T follicular helper cell (primary cell): ENCODE measurements around the gene GABRG3.

Source experiments
- DNase-seq: peaks from one replicate; pipeline ENCODE4 v3.0.0-alpha.2; 2020; ENCODE audit warnings: low read depth

Gene GABRG3

GRCh38 chr15:27101982-27102381 is 131.0 kb downstream of the GABRG3 start:
- DNase-seq = no peak

- DNase-seq = no peak
These were observed 140.3 kb downstream of the GABRG3 start for GRCh38 chr15:27111323-27111722.

GRCh38 chr15:27114473-27114872 is 143.5 kb downstream of the GABRG3 start:
- DNase-seq = no peak

- DNase-seq = no peak
These were observed 148.8 kb downstream of the GABRG3 start for GRCh38 chr15:27119695-27120266.

- no peak for DNase-seq
These were observed 150.7 kb downstream of the GABRG3 start for GRCh38 chr15:27121672-27122071.

- no peak for DNase-seq
These were observed 152.3 kb downstream of the GABRG3 start for GRCh38 chr15:27123291-27123690.

- DNase-seq = no peak
These were observed 152.8 kb downstream of the GABRG3 start for GRCh38 chr15:27123808-27124207.

- no peak for DNase-seq
These were observed 153.4 kb downstream of the GABRG3 start for GRCh38 chr15:27124287-27124871.

GRCh38 chr15:27125185-27125584 is 154.2 kb downstream of the GABRG3 start:
- no peak for DNase-seq

- DNase-seq = no peak
These were observed 155.5 kb downstream of the GABRG3 start for GRCh38 chr15:27126449-27126848.

GRCh38 chr15:27127815-27128570 is 157.0 kb downstream of the GABRG3 start:
- DNase-seq = no peak

GRCh38 chr15:27133249-27133648 is 162.3 kb downstream of the GABRG3 start:
- DNase-seq = no peak

- DNase-seq = no peak
These were observed 163.5 kb downstream of the GABRG3 start for GRCh38 chr15:27134481-27134880.

GRCh38 chr15:27135151-27135550 is 164.2 kb downstream of the GABRG3 start:
- no peak for DNase-seq

- DNase-seq = no peak
These were observed 166.1 kb downstream of the GABRG3 start for GRCh38 chr15:27137127-27137526.

- DNase-seq = no peak
These were observed 194.6 kb downstream of the GABRG3 start for GRCh38 chr15:27165590-27165989.

GRCh38 chr15:27166917-27167316 is 195.9 kb downstream of the GABRG3 start:
- DNase-seq = no peak

GRCh38 chr15:27167738-27168137 is 196.8 kb downstream of the GABRG3 start:
- DNase-seq = no peak

GRCh38 chr15:27170851-27171250 is 199.9 kb downstream of the GABRG3 start:
- no peak for DNase-seq

- no peak for DNase-seq
These were observed 201.8 kb downstream of the GABRG3 start for GRCh38 chr15:27172821-27173220.

GRCh38 chr15:27175472-27176153 is 204.6 kb downstream of the GABRG3 start:
- DNase-seq = no peak

GRCh38 chr15:27176785-27177406 is 205.9 kb downstream of the GABRG3 start:
- DNase-seq = no peak
